ENCODE results near the gene ADD3.
"Not testable (repeated sequence)": the region's sequence is repeated elsewhere in the genome, so short reads cannot be mapped to it uniquely, and the experiment has no call there.

ADD3 gene

GRCh38 chr10:110091830-110092229, 84.0 kb downstream of the ADD3 start:
- no peak for DNase-seq (ENCODE audit: insufficient read length, low spot score)
- FAIRE-seq = no peak

GRCh38 chr10:110093722-110094121, 85.9 kb downstream of the ADD3 start:
- FAIRE-seq = no peak
- DNase-seq (ENCODE audit: insufficient read length, low spot score) = no peak

- FAIRE-seq = no peak
Measured at GRCh38 chr10:110094786-110095185, 87.0 kb downstream of the ADD3 start.

GRCh38 chr10:110101464-110102144, 93.8 kb downstream of the ADD3 start:
- DNase-seq (ENCODE audit: insufficient read length, low spot score) = no peak
- FAIRE-seq = peak; percentile 78

More at GRCh38 chr10:110094786-110095185, 87.0 kb downstream of the ADD3 start:
- no peak for DNase-seq (ENCODE audit: insufficient read length, low spot score)

GRCh38 chr10:110103921-110104461, 96.2 kb downstream of the ADD3 start:
- no peak for DNase-seq (ENCODE audit: insufficient read length, low spot score)
- FAIRE-seq = peak; percentile 65

- no peak for FAIRE-seq
- no peak for DNase-seq (ENCODE audit: insufficient read length, low spot score)
Measured at GRCh38 chr10:110105873-110106272, 98.1 kb downstream of the ADD3 start.

GRCh38 chr10:110107430-110107829, 99.6 kb downstream of the ADD3 start:
- DNase-seq (ENCODE audit: insufficient read length, low spot score) (no peak), FAIRE-seq (no peak)

GRCh38 chr10:110107887-110108286, 100.1 kb downstream of the ADD3 start:
- DNase-seq (ENCODE audit: insufficient read length, low spot score) (no peak), FAIRE-seq (no peak)

- no peak for FAIRE-seq
- DNase-seq (ENCODE audit: insufficient read length, low spot score) = no peak
Measured at GRCh38 chr10:110109511-110109910, 101.7 kb downstream of the ADD3 start.

GRCh38 chr10:110110338-110110737, 102.6 kb downstream of the ADD3 start:
- FAIRE-seq (peak; percentile 60), DNase-seq (ENCODE audit: insufficient read length, low spot score) (no peak)

- FAIRE-seq (no peak), DNase-seq (ENCODE audit: insufficient read length, low spot score) (no peak)
Measured at GRCh38 chr10:110113670-110114337, 106.0 kb downstream of the ADD3 start.

- not testable (repeated sequence) for FAIRE-seq
Measured at GRCh38 chr10:110114668-110115067, 106.9 kb downstream of the ADD3 start.

GRCh38 chr10:110115784-110116520, 108.2 kb downstream of the ADD3 start:
- DNase-seq (ENCODE audit: insufficient read length, low spot score) (no peak), FAIRE-seq (no peak)

More at GRCh38 chr10:110114668-110115067, 106.9 kb downstream of the ADD3 start:
- DNase-seq (ENCODE audit: insufficient read length, low spot score) = not testable (repeated sequence)

GRCh38 chr10:110118891-110119621, 111.3 kb downstream of the ADD3 start:
- DNase-seq (ENCODE audit: insufficient read length, low spot score) = no peak

GRCh38 chr10:110123594-110123993, 115.8 kb downstream of the ADD3 start:
- FAIRE-seq (no peak), DNase-seq (ENCODE audit: insufficient read length, low spot score) (no peak)

More at GRCh38 chr10:110118891-110119621, 111.3 kb downstream of the ADD3 start:
- no peak for FAIRE-seq

- DNase-seq (ENCODE audit: insufficient read length, low spot score) = no peak
- no peak for FAIRE-seq
Measured at GRCh38 chr10:110129490-110129889, 121.7 kb downstream of the ADD3 start.

GRCh38 chr10:110134917-110135316, 127.1 kb downstream of the ADD3 start:
- no peak for DNase-seq (ENCODE audit: insufficient read length, low spot score)
- FAIRE-seq = peak; percentile 51

- FAIRE-seq; DNase-seq (ENCODE audit: insufficient read length, low spot score): not testable (repeated sequence)
Measured at GRCh38 chr10:110135836-110136235, 128.1 kb downstream of the ADD3 start.

GRCh38 chr10:110137142-110137545, 129.4 kb downstream of the ADD3 start:
- DNase-seq (ENCODE audit: insufficient read length, low spot score) (peak; percentile 28), FAIRE-seq (peak; percentile 98)

GRCh38 chr10:110138197-110138812, 130.5 kb downstream of the ADD3 start:
- DNase-seq (ENCODE audit: insufficient read length, low spot score) = no peak
- peak; percentile 86 for FAIRE-seq

Measured in GM19239 (cell line).